Measurements from ENCODE around the gene UBQLN4.

DNA sequence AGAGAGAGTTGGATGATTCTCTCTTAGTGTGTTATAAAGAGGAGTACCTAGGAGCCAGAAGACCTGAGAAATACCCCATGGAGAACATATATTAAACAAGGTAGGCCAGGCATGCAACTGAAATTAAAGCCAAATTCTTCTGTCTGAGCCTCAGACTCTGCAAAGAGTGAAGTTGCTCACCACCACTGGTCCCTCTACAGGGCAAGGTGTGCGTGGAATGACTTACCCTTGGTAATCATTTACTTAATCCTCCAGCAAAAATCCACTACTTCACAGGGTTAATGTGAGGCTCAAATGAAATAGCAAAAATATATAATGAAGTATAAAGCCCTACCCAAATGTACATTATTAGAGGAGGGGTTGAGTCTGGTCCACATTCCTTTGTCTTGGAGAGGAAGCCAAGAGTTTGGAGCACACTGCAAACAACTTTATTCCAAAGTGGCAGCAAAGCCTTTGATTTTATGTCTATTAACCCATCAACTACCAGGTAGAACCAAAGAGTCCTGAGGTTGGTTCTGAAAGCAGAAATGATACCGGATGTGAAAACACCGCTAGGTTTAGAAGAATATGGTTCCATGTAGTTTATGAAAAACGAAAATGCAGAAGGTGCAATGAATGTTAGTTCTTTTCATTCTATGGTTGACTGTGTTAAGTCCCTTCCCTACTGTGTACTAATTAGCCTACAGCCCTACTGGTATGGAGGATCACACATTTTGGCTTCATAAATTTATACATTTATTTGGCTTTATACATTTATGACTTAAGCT lies 41.4 kb downstream of the UBQLN4 start:
- TF ChIP-seq POLR2A (IDR thresholded peaks at IDR 0.05; ENCODE audit: low read length) (no peak), GATA1 (IDR thresholded peaks at IDR 0.05; ENCODE audit: low read depth, low read length) (no peak)
